ENCODE measurements around the gene PROZ.

Gene PROZ

GRCh38 chr13:113179374-113180230 lies 21.2 kb downstream of the PROZ start:
- no peak for DNase-seq

- DNase-seq: no peak
These were observed 23.6 kb downstream of the PROZ start for GRCh38 chr13:113182046-113182445.

GRCh38 chr13:113183450-113184129 lies 25.1 kb downstream of the PROZ start:
- DNase-seq: no peak

- no peak for DNase-seq
These were observed 26.4 kb downstream of the PROZ start for GRCh38 chr13:113184568-113185440.

- no peak for DNase-seq
These were observed 27.8 kb downstream of the PROZ start for GRCh38 chr13:113186061-113186900.

GRCh38 chr13:113187263-113187669 lies 28.8 kb downstream of the PROZ start:
- peak; percentile 94 to 97 for DNase-seq

- DNase-seq: no peak
These were observed 29.6 kb downstream of the PROZ start for GRCh38 chr13:113187883-113188665.

GRCh38 chr13:113190181-113190580 lies 31.7 kb downstream of the PROZ start:
- DNase-seq: no peak

GRCh38 chr13:113192279-113192678 lies 33.8 kb downstream of the PROZ start:
- DNase-seq: no peak

GRCh38 chr13:113192902-113193301 lies 34.5 kb downstream of the PROZ start:
- DNase-seq: no peak

GRCh38 chr13:113195360-113195759 lies 36.9 kb downstream of the PROZ start:
- DNase-seq: no peak

- DNase-seq: no peak
These were observed 38.7 kb downstream of the PROZ start for GRCh38 chr13:113196970-113197737.

GRCh38 chr13:113201815-113202214 lies 43.4 kb downstream of the PROZ start:
- peak; percentile 38 to 59 for DNase-seq

- peak; percentile 36 to 46 for DNase-seq
These were observed 44.5 kb downstream of the PROZ start for GRCh38 chr13:113202912-113203311.

GRCh38 chr13:113203507-113204377 lies 45.3 kb downstream of the PROZ start:
- no peak for DNase-seq

- DNase-seq: no peak
These were observed 45.9 kb downstream of the PROZ start for GRCh38 chr13:113204378-113204734.

GRCh38 chr13:113205428-113205931 lies 47.0 kb downstream of the PROZ start:
- no peak for DNase-seq

- no peak for DNase-seq
These were observed 49.0 kb downstream of the PROZ start for GRCh38 chr13:113207460-113207859.

GRCh38 chr13:113207890-113208420 lies 49.5 kb downstream of the PROZ start:
- peak; percentile 21 to 25 for DNase-seq
